HG03103 (cell line): ENCODE results near the gene PTPRJ.
A peak's percentile ranks its signal among the peaks of the same experiment; 100 is the strongest.

ENCODE experiments used
- ATAC-seq: cut with Tn5 transposase; IDR thresholded peaks from one replicate; pipeline ENCODE4 v1.9.1; 2021; ENCODE audit warnings: low read depth; ENCODE audit not compliant: unreplicated experiment

PTPRJ gene

DNA sequence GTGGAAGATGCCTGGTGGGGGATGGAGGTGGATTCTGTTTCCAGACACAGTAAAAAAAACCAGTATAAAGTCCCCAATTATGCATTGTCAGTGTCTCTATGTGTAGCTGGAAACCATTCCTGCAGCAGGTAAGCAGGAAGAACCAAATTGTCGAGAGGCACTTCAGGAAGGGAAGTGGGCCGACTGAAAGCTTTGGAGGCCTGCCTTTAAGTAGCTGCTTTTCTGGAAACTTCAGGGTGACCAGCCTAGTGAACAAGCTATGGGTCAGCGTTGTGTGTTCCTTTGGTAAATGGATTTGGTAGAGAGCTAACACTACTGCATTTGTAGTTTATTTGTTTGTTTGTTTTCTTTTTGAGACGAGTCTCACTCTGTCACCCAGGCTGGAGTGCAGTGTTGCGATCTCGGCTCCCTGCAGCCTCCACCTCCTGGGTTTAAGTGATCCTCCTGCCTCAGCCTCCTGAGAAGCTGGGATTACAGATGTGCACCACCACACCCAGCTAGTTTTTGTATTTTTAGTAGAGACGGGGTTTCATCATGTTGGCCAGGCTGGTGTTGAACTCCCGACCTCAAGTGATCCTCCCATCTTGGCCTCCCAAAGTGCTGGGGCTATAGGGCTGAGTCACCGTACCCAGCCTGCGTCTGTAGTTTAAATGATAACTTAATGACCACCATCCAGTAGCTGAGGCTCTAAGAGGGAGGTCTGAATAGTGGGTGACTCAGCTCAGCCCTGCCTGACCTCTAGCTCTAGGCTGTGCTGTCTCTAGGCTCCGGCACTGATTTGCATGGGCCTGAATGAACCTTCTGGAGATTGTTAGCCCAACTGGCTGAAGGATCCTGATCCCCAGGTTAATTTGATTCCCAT, 12.8 kb downstream of the PTPRJ start:
- no peak for ATAC-seq

DNA sequence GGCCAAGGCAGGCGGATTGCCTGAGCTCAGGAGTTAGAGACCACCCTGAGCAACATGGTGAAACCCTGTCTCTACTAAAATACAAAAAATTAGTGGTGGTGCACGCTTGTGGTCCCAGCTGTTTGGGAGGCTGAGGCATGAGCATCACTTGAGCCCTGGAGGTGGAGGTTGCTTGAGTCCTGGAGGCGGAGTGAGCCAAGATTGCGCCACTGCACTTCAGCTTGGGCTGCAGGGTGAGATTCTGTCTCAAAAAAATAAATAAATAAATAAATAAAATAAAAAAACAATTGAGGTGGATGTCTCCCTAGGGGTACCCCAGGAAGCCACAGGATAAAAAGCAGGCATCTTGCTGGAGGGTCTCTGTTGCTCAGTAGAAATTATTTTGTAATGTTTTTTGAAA, 14.1 kb downstream of the PTPRJ start:
- no peak for ATAC-seq

DNA sequence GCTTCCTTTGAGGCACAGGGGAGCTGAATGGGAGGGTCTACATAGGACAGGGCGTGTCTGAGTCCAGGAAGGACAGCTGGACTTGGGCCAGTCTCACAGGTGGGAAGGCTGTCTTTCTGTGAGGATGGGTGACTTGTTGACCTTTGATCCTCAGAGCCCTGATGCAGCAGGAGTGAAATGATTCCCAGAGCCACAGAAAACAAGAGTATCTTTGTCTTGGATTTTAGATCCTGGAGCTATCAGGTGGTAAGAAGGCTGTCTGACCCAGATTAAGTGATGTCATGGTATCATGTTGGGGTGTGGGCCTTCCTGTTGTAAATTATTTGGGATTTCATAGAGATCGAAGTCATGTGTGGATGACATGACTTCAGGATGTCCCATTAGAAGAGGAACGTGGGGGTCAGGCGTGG, 15.0 kb downstream of the PTPRJ start:
- no peak for ATAC-seq

DNA sequence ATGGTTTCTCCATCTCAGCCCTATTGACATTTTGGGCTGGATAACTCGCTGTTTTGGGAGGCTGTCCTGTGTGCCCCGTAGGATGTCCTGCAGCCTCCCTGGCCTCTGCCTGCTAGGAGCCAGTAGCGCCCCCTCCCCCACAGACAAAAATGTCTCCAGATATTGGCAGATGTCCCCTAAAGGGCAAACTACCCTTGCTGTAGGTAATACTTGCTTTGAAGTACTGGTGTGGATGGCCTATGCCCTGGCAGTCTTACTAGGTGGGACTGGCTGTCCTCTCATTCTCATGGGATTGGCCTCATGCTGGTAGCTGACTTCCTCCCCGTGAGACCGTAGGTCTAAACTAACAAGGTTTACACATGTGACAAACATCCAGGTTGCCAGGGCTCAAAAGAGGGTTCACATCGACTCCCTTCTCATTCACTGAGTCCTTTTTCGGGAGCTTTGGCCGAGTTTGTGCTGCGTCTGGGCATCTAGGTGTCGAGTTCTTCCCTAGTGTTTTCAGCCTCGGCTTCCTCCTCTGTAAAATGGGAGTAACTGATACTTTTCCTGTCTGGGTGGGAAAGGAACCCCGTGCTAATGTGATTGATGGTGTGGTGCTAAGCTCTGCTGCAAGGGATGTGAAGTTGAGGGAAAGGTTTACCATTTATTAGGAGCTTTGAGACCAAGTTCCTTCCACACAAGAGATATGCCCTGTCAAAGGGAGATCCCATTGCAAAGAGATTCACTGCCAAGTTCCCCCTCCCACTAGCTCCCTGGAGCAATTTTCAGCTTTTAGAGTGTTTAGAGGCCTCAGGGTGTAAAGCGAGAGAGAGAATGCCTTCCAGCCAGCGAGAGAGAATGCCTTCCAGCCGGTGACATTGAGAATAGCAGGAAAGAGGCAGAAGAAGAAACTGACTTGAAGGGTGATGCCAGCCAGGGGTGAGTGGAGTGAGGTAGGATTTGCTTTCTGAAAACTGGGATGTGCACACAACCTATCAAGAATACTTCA, 17.0 kb downstream of the PTPRJ start:
- no peak for ATAC-seq

DNA sequence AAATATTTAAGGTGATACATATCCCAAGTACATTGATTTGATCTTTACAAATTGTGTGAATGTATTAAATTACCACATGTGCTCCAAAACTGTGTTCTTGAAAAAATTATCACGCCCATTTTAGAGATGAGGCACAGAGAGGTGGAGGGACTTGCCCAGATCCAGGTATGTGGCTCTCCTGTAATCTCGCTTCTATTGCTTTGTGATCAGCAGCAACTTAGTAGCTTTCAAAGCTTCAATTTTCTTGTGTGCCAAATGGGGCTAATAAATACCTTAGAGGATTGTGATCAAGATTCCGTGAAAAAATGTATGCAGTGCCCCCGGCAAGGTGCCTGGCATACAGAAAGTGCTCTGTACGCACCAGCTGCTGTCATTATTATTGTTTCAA, 18.0 kb downstream of the PTPRJ start:
- no peak for ATAC-seq

DNA sequence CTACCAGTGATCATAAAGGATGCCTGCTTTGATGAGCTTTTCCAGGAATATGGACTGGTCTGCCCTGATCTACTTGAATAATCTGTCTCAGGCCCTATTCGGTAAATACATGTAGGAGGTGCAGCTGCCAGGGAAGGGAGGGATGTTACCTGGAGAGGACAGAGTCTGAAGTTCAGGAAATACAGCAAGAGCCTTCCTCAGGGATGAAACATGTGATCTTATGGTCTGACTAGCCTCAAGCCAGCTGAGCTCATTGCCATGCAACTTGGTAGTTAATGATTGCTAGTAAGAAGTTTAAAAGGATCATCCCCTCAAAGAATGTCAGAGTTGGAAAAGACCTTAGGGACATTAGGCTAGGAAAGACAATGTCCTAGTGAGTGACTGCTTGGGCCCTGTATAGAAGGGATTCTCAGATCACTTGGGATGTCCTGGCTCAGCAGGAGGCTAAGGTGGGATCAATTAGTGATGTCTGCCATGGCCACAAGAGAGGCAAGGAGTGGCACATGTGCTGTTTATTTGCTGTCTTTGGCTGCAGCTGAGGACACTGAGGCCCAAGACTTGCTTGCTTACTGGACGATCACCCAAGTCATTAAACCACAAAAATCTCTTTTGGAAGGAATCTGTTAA, 18.5 kb downstream of the PTPRJ start:
- ATAC-seq: no peak

DNA sequence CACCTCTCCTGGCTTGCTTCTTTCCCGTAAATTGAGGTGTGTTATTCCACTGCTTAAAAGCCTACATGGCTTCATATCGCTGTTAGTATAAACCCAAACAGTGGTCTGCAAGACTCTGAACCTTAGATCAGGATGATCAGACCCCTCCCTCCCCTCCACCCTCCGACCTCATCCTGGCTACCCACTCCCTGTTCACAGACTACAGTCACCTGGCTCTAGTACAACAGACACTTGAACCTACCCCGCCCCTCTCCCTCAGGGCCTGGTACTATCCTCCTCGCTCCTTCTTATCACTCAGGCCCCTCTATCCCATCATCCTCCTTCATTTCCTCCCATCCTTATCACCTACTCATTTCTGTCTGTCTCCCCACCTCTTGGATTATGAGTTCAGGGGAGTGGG, 20.1 kb downstream of the PTPRJ start:
- ATAC-seq: no peak

DNA sequence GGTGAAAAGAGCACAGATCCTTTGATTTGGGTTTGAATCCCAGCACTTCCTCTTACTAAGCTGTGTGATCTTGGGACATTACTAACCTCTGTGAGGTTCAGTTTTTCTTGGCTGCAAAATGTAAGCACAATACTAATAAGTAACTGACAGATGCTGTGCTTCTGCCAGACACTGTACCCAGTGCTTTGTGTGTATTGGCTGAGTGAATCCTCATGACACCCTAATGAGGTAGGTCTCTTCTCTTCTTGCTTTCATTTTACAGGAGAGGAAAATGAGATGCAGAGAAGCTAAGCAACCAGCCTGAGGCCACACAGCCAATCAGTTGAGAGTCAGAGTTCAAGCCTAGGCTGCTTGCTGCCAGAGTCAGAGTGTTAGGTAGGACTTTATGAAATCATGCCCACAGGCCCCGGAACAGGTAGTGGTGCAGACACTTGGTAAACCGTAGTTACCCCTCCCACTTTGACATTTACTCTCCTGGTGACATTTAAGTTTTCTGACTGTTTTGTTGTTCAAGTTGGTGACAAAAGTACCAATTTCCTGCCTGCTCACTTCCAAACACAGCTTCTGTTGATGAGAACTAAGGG, 21.2 kb downstream of the PTPRJ start:
- peak; percentile 53 for ATAC-seq

DNA sequence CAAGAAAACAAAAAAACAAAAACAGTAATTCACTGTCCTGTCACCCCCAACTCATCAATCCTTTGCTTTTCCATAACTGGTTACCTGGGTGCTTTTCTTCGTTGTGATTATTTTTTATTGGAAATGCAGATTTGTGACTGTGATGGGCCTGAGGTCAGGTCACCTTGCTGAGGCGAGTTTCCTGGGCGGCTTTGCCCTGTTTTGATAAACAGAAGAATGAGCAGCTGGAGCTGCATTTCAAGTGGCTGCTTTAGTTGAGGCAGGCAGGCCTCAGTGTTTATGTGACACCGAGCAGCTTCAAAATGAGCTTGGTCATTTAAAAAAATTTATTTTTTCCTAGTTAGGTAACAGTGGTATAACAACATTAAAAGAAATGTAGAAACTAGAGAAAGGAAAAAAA, 22.2 kb downstream of the PTPRJ start:
- ATAC-seq: no peak

DNA sequence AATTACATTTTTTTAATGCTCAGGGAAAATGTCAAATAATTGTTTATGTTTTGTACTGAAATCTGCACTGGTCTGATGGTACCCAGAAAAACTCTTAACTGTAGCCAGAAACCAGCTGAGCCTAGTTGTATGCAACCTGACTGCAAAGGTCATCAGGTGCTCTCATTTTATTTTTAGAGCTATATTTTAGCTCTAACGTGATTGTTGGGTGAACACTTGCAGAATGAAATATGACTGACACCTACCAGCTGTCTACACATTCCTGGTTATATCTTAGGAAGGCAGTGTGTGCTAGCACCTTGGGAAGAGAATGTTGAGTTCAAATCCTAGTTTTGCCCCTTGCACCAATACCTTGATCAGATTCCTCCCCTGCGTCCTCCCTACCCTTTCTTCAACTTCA, 23.6 kb downstream of the PTPRJ start:
- no peak for ATAC-seq

DNA sequence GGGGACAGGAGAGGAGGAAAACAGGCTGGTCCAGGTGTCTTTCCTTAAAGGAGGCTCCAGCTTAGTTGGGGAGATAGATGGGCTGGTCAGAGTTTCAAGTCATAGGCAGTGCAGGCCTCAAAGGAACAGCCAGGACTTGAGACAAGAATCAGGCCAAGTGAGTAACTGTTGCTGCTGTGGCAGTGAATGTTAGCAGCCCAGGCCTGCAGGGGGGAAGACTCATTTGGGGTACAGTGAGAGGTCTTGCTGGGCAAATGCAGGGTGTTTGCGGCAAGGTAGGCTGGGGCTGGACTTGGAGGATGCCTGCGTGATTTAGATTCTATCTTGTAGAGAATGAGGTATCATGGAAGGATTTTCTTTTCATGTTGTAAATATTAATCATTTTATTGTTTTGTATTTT, 24.1 kb downstream of the PTPRJ start:
- ATAC-seq: no peak

DNA sequence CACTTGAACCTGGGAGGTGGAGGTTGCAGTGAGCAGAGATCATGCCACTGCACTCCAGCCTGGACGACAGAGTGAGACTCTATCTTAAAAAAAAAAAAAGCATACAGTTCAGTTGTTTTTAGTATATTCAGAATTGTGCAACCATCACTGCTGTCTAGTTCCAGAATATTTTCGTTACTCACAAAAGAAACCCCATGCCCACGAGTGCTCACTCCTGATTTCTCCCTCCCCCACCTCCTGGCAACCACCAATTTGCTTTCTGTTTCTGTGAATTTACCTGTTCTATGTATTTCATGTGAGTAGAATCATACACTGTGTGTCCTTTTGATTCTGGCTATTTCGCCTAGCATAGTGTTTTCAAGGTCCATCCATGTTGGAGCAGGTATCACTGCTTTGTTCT, 24.8 kb downstream of the PTPRJ start:
- no peak for ATAC-seq

DNA sequence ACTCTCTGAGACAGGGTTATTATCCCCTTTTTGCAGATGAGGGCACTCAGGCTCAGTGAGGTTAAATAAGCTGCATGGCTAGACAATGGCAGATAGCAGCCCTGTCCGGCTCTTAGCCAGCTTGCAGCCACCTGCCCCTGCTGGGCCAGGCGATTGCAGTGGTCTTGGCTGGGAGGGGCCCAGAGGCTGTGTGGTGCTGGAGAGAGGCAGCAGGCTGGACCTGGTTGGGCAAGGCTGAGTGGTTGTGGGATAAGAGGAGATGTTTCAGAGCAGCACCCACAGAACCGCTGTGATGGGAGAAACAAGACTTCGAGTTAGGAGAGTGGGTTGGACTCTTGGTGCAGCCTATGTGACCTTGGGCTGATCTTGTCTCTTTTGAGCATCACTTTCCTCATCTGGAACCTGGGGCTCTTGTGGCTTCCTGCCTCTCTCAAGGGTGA, 25.5 kb downstream of the PTPRJ start:
- ATAC-seq: no peak

DNA sequence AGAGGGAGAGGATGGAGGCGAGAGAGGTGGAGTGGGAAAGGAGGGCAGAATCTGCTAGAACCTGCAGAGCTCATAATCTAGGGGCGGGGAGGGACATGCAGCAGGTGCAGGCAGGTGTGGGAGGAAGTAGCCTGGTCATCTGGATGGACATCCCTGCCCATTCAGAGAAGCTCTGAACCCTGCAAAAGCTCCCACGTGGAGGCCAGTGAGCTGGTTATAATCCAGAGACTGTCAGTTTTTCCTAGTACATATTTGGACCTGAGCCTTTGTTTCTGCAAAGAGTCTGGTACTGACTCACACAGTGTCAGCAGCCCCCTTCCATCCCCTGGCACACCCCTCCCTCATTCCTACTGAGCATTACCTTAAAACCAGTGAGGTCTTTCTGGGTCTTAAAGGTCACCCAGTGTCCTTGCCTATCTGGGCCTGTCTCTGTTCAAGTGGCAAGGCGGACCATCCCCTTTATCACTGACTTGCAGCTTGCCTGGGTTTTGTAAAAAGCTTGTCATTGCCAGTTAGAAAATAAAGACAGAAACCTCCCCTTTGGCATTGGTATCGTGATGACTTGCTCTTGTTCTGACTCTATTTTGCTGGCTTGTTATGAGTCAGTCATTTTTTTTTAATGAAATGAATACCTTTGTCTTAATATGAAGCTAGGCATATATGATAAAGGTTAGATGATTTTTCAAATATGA, 26.1 kb downstream of the PTPRJ start:
- peak; percentile 47 for ATAC-seq

DNA sequence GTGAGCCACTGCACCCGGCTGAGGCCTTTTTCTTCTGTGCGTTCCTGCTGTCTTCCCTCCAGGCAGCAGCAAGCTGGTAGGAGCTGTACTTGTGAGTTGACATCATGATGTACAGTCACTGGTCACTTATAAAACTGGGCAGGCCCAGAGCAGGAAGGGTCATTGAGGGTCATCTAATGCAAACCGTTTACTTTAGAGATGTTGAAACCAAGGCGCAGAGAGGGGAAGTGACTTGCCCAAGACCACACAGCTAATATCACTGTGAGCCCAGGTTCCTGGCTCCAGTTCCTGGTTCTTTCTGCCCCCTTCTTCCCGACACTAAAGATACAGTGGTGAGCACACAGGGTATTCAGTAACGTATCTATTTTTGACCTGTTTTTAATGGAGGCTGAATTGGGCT, 27.3 kb downstream of the PTPRJ start:
- ATAC-seq: no peak

DNA sequence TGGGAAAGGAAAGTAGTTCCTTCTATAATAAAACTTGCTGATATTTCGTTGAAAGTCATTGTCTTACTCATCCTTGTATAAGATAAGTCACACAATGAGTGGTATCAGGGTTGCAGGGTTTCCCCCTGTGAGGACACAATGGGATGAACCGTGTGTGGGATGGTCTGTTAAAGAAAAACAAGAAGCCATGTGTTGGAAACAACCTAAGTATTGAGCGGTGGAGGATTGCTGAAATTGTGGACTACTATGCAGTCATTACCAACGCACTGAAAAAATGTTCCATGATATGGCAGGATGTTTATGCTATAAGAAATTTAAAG, 28.6 kb downstream of the PTPRJ start:
- no peak for ATAC-seq

DNA sequence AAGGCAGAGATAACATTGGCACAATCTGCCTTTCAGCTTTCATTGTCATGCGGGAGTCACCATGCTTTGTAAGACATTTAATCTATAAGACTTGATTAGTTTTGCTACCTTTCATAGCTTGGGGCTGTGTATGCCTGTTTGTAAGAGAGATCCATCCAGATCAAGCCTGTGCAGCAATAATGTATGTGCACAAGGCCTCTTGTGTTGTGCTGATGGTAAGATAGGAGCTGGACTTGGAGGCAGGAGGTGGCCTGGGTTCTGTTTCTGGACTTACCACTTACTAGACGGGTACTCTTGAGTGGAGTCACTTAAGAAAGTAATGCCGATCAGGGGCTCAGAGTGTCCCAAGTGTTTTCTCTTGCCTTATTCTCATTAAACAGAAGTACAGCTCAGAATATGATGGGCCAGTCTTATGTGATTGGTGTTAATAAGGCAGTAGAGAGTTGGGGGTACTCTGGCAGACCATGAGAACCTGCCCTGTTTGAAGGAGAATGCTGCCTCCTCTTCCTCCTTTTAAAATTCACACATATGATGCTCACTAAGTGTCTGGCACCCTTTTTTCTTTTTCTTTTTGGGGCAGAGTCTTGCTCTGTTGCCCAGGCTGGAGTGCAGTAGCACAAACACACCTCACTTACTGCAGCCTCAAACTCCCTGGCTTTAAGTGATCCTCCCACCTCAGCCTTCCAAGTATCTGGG, 30.9 kb downstream of the PTPRJ start:
- ATAC-seq: no peak

DNA sequence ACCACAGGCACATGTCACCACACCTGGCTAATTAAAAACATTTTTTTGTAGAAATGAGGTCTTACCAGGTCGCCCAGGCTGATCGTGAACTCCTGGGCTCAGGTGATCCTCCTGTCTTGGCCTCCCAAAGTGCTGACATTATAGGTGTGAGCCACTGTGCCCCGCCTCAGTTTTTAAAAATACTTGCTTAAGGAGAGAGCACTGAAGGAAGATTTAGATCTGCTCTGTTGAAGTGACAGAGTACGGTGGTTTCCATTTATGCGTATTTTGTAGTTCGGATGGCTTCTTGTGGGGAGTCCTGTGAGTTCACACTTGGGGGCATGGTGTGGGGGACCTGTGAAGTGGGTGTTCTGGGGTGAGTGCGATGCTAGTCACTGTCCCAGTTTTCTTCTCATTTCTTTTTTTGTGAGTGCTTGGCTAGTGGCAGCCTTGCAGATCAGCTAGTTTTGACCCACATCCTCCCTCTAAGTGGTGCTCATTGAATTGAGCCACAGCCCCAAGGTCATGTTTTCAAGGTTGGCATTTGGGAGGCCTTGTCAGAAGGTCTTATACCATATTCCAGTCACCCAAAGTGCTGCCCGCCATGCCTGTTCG, 31.5 kb downstream of the PTPRJ start:
- ATAC-seq: no peak

DNA sequence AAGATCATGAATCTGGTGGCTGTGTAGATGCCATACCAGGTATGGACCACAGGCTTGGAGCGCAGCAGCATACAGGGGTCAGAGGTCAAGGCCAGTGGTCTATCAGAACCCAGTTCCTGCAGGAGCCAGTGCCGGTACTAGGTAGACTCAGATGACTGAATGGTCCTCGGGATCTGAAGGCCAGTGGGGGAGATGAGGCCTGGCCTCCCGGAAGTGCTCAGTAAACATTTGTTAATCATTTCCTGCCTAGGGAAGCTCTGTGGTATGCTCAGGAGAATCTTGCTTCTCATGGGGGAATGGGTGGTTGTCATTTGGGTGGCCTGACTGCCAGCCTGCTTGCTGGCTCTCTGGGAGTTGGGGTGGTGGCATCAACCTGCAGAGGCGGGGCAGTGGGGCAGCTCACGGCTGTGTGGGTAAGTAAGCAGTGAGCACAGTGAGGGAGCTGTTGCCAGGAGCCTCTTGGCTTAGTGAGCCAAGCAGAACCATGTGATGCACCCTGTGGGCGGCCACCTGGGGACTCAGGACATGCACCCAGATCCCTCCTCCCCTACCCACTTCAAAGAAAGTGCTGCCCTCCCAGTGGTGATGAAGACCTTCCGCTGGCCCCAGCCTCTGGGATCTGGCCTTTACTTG, 33.0 kb downstream of the PTPRJ start:
- peak; percentile 46 for ATAC-seq
